ENCODE results near the gene FTCD.

- TF ChIP-seq EZH2 (IDR thresholded peaks at IDR 0.05; ENCODE audit: insufficient read depth, poor library complexity, severe bottlenecking) = no peak
- TF ChIP-seq EZH2phosphoT487 (IDR thresholded peaks at IDR 0.05; ENCODE audit: insufficient read depth, low read depth) = no peak
These were observed 1.0 kb downstream of the FTCD start for GRCh38 chr21:46154155-46154954.
